ENCODE measurements around the gene AOPEP.
"Not testable (repeated sequence)": the region's sequence is repeated elsewhere in the genome, so short reads cannot be mapped to it uniquely, and the experiment has no call there.

Gene AOPEP

GRCh38 chr9:94866770-94867169 lies 140.3 kb downstream of the AOPEP start:
- no peaks in the 10 kb centered on the region for H3K27me3 Mint-ChIP-seq
- no peaks in the 10 kb centered on the region for H3K9me3 Mint-ChIP-seq
- no peaks in the 10 kb centered on the region for H3K36me3 Mint-ChIP-seq
- H3K4me3 Mint-ChIP-seq: no peak overlapping the region
- H3K4me1 Mint-ChIP-seq: peaks cover 51% of the 10 kb centered on the region
- H3K27ac Mint-ChIP-seq: no peak overlapping the region

- H3K36me3 Mint-ChIP-seq: no peaks in the 10 kb centered on the region
- H3K4me1 Mint-ChIP-seq: peaks cover 49% of the 10 kb centered on the region
- H3K27ac Mint-ChIP-seq: no peak overlapping the region
- no peak overlapping the region for H3K4me3 Mint-ChIP-seq
- no peaks in the 10 kb centered on the region for H3K27me3 Mint-ChIP-seq
- no peaks in the 10 kb centered on the region for H3K9me3 Mint-ChIP-seq
Measured at GRCh38 chr9:94867281-94867841, 140.9 kb downstream of the AOPEP start.

GRCh38 chr9:94867842-94868312 lies 141.4 kb downstream of the AOPEP start:
- peaks cover 49% of the 10 kb centered on the region for H3K4me1 Mint-ChIP-seq
- H3K36me3 Mint-ChIP-seq: no peaks in the 10 kb centered on the region
- H3K9me3 Mint-ChIP-seq: no peaks in the 10 kb centered on the region
- no peak overlapping the region for H3K4me3 Mint-ChIP-seq
- H3K27me3 Mint-ChIP-seq: no peaks in the 10 kb centered on the region
- no peak overlapping the region for H3K27ac Mint-ChIP-seq

- no peaks in the 10 kb centered on the region for H3K36me3 Mint-ChIP-seq
- no peaks in the 10 kb centered on the region for H3K9me3 Mint-ChIP-seq
- no peak overlapping the region for H3K27ac Mint-ChIP-seq
- peaks cover 51% of the 10 kb centered on the region for H3K4me1 Mint-ChIP-seq
- H3K4me3 Mint-ChIP-seq: no peak overlapping the region
- H3K27me3 Mint-ChIP-seq: no peaks in the 10 kb centered on the region
Measured at GRCh38 chr9:94868464-94868863, 142.0 kb downstream of the AOPEP start.

GRCh38 chr9:94869415-94869843 lies 142.9 kb downstream of the AOPEP start:
- H3K27me3 Mint-ChIP-seq: no peaks in the 10 kb centered on the region
- H3K27ac Mint-ChIP-seq: no peak overlapping the region
- H3K9me3 Mint-ChIP-seq: no peaks in the 10 kb centered on the region
- peaks cover 41% of the 10 kb centered on the region for H3K4me1 Mint-ChIP-seq
- H3K36me3 Mint-ChIP-seq: no peaks in the 10 kb centered on the region
- H3K4me3 Mint-ChIP-seq: no peak overlapping the region

- Mint-ChIP-seq H3K27me3 (no peaks in the 10 kb centered on the region), H3K4me1 (peaks cover 41% of the 10 kb centered on the region), H3K4me3 (peak overlapping the region; percentile 28), H3K36me3 (no peaks in the 10 kb centered on the region), H3K27ac (no peak overlapping the region), H3K9me3 (no peaks in the 10 kb centered on the region)
Measured at GRCh38 chr9:94870465-94870792, 143.9 kb downstream of the AOPEP start.

GRCh38 chr9:94870793-94871558 lies 144.5 kb downstream of the AOPEP start:
- peaks cover 47% of the 10 kb centered on the region for H3K4me1 Mint-ChIP-seq
- peak overlapping the region; percentile 28 for H3K4me3 Mint-ChIP-seq
- peak overlapping the region; percentile 82 for H3K27ac Mint-ChIP-seq
- no peaks in the 10 kb centered on the region for H3K36me3 Mint-ChIP-seq
- H3K9me3 Mint-ChIP-seq: no peaks in the 10 kb centered on the region
- no peaks in the 10 kb centered on the region for H3K27me3 Mint-ChIP-seq

GRCh38 chr9:94872083-94872833 lies 145.8 kb downstream of the AOPEP start:
- H3K9me3 Mint-ChIP-seq: no peaks in the 10 kb centered on the region
- H3K27me3 Mint-ChIP-seq: no peaks in the 10 kb centered on the region
- H3K36me3 Mint-ChIP-seq: no peaks in the 10 kb centered on the region
- H3K27ac Mint-ChIP-seq: no peak overlapping the region
- H3K4me3 Mint-ChIP-seq: no peak overlapping the region
- peaks cover 47% of the 10 kb centered on the region for H3K4me1 Mint-ChIP-seq

GRCh38 chr9:94872891-94873511 lies 146.5 kb downstream of the AOPEP start:
- no peak overlapping the region for H3K4me3 Mint-ChIP-seq
- H3K9me3 Mint-ChIP-seq: no peaks in the 10 kb centered on the region
- H3K4me1 Mint-ChIP-seq: peaks cover 48% of the 10 kb centered on the region
- no peak overlapping the region for H3K27ac Mint-ChIP-seq
- no peaks in the 10 kb centered on the region for H3K36me3 Mint-ChIP-seq
- H3K27me3 Mint-ChIP-seq: no peaks in the 10 kb centered on the region

- Mint-ChIP-seq H3K4me3 (no peak overlapping the region), H3K36me3 (no peaks in the 10 kb centered on the region), H3K27me3 (no peaks in the 10 kb centered on the region), H3K9me3 (no peaks in the 10 kb centered on the region), H3K4me1 (peaks cover 56% of the 10 kb centered on the region), H3K27ac (no peak overlapping the region)
Measured at GRCh38 chr9:94874316-94874715, 147.8 kb downstream of the AOPEP start.

GRCh38 chr9:94875300-94876020 lies 149.0 kb downstream of the AOPEP start:
- Mint-ChIP-seq H3K9me3 (no peaks in the 10 kb centered on the region), H3K27ac (no peak overlapping the region), H3K27me3 (no peaks in the 10 kb centered on the region), H3K36me3 (no peaks in the 10 kb centered on the region), H3K4me1 (peaks cover 44% of the 10 kb centered on the region), H3K4me3 (no peak overlapping the region)

- peaks cover 19% of the 10 kb centered on the region for H3K4me1 Mint-ChIP-seq
- H3K36me3 Mint-ChIP-seq, H3K27ac Mint-ChIP-seq, H3K27me3 Mint-ChIP-seq, H3K4me3 Mint-ChIP-seq, H3K9me3 Mint-ChIP-seq: not testable (repeated sequence)
Measured at GRCh38 chr9:94878804-94879203, 152.3 kb downstream of the AOPEP start.

- no peaks in the 10 kb centered on the region for H3K27me3 Mint-ChIP-seq
- no peak overlapping the region for H3K27ac Mint-ChIP-seq
- H3K4me3 Mint-ChIP-seq: no peak overlapping the region
- no peaks in the 10 kb centered on the region for H3K9me3 Mint-ChIP-seq
- peaks cover 19% of the 10 kb centered on the region for H3K4me1 Mint-ChIP-seq
- peaks cover 1% of the 10 kb centered on the region for H3K36me3 Mint-ChIP-seq
Measured at GRCh38 chr9:94879230-94879629, 152.7 kb downstream of the AOPEP start.

GRCh38 chr9:94881023-94881422 lies 154.5 kb downstream of the AOPEP start:
- Mint-ChIP-seq H3K27ac (no peak overlapping the region), H3K4me1 (peaks cover 13% of the 10 kb centered on the region), H3K36me3 (peaks cover 3% of the 10 kb centered on the region), H3K4me3 (no peak overlapping the region), H3K27me3 (no peaks in the 10 kb centered on the region), H3K9me3 (no peaks in the 10 kb centered on the region)

- Mint-ChIP-seq H3K4me3 (no peak overlapping the region), H3K27ac (no peak overlapping the region), H3K27me3 (no peaks in the 10 kb centered on the region), H3K36me3 (peaks cover 3% of the 10 kb centered on the region), H3K9me3 (no peaks in the 10 kb centered on the region), H3K4me1 (peaks cover 13% of the 10 kb centered on the region)
Measured at GRCh38 chr9:94881454-94881853, 155.0 kb downstream of the AOPEP start.
